Measurements from ENCODE around the gene TVP23C. TPM values are rescaled to one million over a fixed set of nuclear protein-coding genes. Genes with fewer than 3 reads are reported as not detected.

Gene TVP23C
- total RNA-seq, 1 donor from 2014 or later = 30.8 TPM

DNA sequence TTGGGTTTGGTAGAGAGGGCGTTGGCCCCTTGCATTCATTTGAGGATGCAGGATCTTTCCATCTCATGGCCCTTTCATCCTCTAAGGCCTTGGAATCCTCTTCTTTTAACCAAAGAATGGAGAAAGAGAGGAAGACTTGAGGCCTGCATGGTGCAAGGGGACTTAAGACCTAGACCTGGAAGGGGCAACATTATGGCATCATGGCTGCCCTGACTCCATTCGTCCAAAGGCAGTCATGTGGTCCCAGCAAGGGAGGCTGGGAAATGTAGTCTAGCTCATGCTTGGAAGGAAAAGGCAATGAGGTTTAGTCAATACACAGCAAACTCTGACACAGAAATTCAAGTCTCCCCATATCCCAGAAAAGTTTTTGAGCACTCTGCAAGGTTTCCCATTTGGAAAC is 65.2 kb downstream of the TVP23C start:
- Histone ChIP-seq H3K9ac (ENCODE audit: low read length) (no peak overlapping the region), H3K4me2 (ENCODE audit: low read length) (no peak overlapping the region), H3K4me3 (ENCODE audit: insufficient read depth, low read depth, low read length) (no peak overlapping the region), H3K27ac (ENCODE audit: low read depth, low read length) (no peak overlapping the region), H3K79me2 (ENCODE audit: insufficient read depth, low read length) (no peaks in the 10 kb centered on the region), H3K27me3 (ENCODE audit: insufficient read depth, low read length) (no peaks in the 10 kb centered on the region), H3K36me3 (ENCODE audit: insufficient read depth, low read length) (peaks cover 9% of the 10 kb centered on the region), H3K9me3 (ENCODE audit: insufficient read depth, low read depth, low read length) (no peaks in the 10 kb centered on the region), H2AFZ (ENCODE audit: low read depth, low read length) (no peak overlapping the region), H3K4me1 (ENCODE audit: insufficient read depth, low read length) (peaks cover 5% of the 10 kb centered on the region), H4K20me1 (ENCODE audit: insufficient read depth, low read length) (no peaks in the 10 kb centered on the region)
- Mint-ChIP-seq H3K4me1 (ENCODE audit: low read depth, unreplicated experiment) (peaks cover 3% of the 10 kb centered on the region), H3K9me3 (ENCODE audit: unreplicated experiment) (no peaks in the 10 kb centered on the region), H3K36me3 (ENCODE audit: low read depth, unreplicated experiment) (peaks cover 29% of the 10 kb centered on the region), H3K27me3 (ENCODE audit: low read depth, unreplicated experiment) (no peaks in the 10 kb centered on the region), H3K4me3 (ENCODE audit: unreplicated experiment) (no peak overlapping the region), H3K27ac (ENCODE audit: unreplicated experiment) (no peak overlapping the region)
- no peak for DNase-seq (ENCODE audit: low read depth)
- TF ChIP-seq EZH2 (IDR thresholded peaks at IDR 0.05; ENCODE audit: insufficient read depth, low read length) = no peak
- TF ChIP-seq, protein P1, sequence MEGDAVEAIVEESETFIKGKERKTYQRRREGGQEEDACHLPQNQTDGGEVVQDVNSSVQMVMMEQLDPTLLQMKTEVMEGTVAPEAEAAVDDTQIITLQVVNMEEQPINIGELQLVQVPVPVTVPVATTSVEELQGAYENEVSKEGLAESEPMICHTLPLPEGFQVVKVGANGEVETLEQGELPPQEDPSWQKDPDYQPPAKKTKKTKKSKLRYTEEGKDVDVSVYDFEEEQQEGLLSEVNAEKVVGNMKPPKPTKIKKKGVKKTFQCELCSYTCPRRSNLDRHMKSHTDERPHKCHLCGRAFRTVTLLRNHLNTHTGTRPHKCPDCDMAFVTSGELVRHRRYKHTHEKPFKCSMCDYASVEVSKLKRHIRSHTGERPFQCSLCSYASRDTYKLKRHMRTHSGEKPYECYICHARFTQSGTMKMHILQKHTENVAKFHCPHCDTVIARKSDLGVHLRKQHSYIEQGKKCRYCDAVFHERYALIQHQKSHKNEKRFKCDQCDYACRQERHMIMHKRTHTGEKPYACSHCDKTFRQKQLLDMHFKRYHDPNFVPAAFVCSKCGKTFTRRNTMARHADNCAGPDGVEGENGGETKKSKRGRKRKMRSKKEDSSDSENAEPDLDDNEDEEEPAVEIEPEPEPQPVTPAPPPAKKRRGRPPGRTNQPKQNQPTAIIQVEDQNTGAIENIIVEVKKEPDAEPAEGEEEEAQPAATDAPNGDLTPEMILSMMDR (IDR thresholded peaks at IDR 0.05; ENCODE audit: insufficient read depth, low read depth, low read length) = no peak
- FAIRE-seq = no peak

DNA sequence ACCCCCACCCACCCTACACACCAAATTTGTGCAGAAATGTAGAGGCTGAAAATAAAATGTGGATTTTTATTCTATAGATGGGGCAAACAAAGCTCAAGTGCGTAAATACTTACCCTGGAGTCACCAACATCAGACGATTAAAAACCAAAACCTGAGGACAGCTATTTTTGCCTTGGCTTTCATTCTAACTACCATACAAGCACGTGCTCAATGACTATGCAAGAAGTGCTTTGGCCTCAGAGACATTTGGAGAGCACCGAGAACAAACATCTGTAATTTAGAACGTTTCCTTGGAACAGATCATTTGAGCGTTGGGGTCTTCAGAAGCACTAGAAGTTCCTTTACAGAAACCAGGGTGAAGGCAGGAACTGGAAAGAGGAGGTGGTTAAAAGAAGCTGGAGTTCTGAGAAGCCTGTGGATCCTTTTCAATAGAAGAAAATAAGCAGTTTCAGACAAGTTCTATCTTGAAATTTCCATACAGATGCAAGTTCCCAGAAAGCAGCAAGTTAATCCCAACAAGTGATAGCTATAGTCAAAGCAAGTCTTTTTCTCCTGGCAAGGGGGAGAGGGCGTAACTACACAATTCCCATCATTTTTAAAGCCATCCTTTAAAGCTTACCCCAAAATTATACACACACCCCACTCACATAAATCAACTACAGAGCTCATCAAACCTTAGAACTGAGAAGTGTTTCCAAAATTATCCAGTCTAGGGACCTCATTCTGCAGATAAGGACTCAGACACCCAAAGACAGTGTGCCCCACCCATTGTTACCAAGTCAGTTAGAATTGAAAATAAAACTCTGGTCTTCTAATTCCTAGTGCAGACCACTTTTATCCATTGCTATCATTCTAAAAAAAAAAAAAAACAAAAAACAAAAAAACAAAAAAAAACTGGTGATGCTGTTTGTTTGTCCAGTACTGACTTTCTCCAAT is 66.3 kb downstream of the TVP23C start:
- TF ChIP-seq, protein P1 (IDR thresholded peaks at IDR 0.05; ENCODE audit: insufficient read depth, low read depth, low read length) = no peak
- no peak for TF ChIP-seq EZH2 (IDR thresholded peaks at IDR 0.05; ENCODE audit: insufficient read depth, low read length)
- H3K27ac Mint-ChIP-seq (ENCODE audit: unreplicated experiment) = no peak overlapping the region
- H3K9me3 Mint-ChIP-seq (ENCODE audit: unreplicated experiment) = no peaks in the 10 kb centered on the region
- H3K27me3 Mint-ChIP-seq (ENCODE audit: low read depth, unreplicated experiment) = no peaks in the 10 kb centered on the region
- Histone ChIP-seq H3K27ac (ENCODE audit: low read depth, low read length) (no peak overlapping the region), H4K20me1 (ENCODE audit: insufficient read depth, low read length) (no peaks in the 10 kb centered on the region), H3K9ac (ENCODE audit: low read length) (no peak overlapping the region), H2AFZ (ENCODE audit: low read depth, low read length) (no peak overlapping the region), H3K9me3 (ENCODE audit: insufficient read depth, low read depth, low read length) (no peaks in the 10 kb centered on the region), H3K4me2 (ENCODE audit: low read length) (no peak overlapping the region), H3K79me2 (ENCODE audit: insufficient read depth, low read length) (no peaks in the 10 kb centered on the region), H3K4me1 (ENCODE audit: insufficient read depth, low read length) (no peaks in the 10 kb centered on the region), H3K27me3 (ENCODE audit: insufficient read depth, low read length) (no peaks in the 10 kb centered on the region), H3K36me3 (ENCODE audit: insufficient read depth, low read length) (peaks cover 9% of the 10 kb centered on the region), H3K4me3 (ENCODE audit: insufficient read depth, low read depth, low read length) (no peak overlapping the region)
- H3K4me3 Mint-ChIP-seq (ENCODE audit: unreplicated experiment) = no peak overlapping the region
- no peak for FAIRE-seq
- peaks cover 4% of the 10 kb centered on the region for H3K4me1 Mint-ChIP-seq (ENCODE audit: low read depth, unreplicated experiment)
- no peak for DNase-seq (ENCODE audit: low read depth)
- peaks cover 32% of the 10 kb centered on the region for H3K36me3 Mint-ChIP-seq (ENCODE audit: low read depth, unreplicated experiment)

DNA sequence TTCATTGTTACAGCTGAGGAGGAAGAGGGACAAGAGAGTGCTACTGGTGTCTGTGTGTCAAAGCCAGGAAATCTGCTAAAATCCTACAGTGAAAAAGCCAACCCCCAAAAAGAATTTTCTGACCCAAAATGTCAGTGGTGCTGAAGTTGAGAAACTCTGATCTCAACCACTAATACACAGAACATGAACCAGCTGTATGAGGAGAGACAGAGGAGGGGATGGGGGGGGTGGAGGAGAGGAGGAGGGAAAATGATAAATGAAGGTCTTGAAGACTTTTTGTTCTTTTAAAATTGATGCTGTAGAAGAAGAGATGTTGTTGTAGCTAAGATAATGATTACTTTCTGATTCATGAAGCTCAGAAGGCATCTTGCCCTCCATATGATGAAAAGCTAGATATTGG is 68.5 kb downstream of the TVP23C start:
- FAIRE-seq = no peak

More for the DNA sequence above, 68.5 kb downstream of the TVP23C start:
- Mint-ChIP-seq H3K4me3 (ENCODE audit: unreplicated experiment) (no peak overlapping the region), H3K9me3 (ENCODE audit: unreplicated experiment) (no peaks in the 10 kb centered on the region), H3K4me1 (ENCODE audit: low read depth, unreplicated experiment) (peaks cover 17% of the 10 kb centered on the region), H3K36me3 (ENCODE audit: low read depth, unreplicated experiment) (peaks cover 33% of the 10 kb centered on the region), H3K27ac (ENCODE audit: unreplicated experiment) (no peak overlapping the region), H3K27me3 (ENCODE audit: low read depth, unreplicated experiment) (no peaks in the 10 kb centered on the region)
- TF ChIP-seq EZH2 (IDR thresholded peaks at IDR 0.05; ENCODE audit: insufficient read depth, low read length) = no peak
- TF ChIP-seq, protein P1 (IDR thresholded peaks at IDR 0.05; ENCODE audit: insufficient read depth, low read depth, low read length) = no peak
- Histone ChIP-seq H3K4me2 (ENCODE audit: low read length) (no peak overlapping the region), H3K27me3 (ENCODE audit: insufficient read depth, low read length) (no peaks in the 10 kb centered on the region), H3K9ac (ENCODE audit: low read length) (no peak overlapping the region), H3K4me1 (ENCODE audit: insufficient read depth, low read length) (peaks cover 14% of the 10 kb centered on the region), H3K27ac (ENCODE audit: low read depth, low read length) (no peak overlapping the region), H3K36me3 (ENCODE audit: insufficient read depth, low read length) (peaks cover 9% of the 10 kb centered on the region), H3K9me3 (ENCODE audit: insufficient read depth, low read depth, low read length) (no peaks in the 10 kb centered on the region), H3K79me2 (ENCODE audit: insufficient read depth, low read length) (no peaks in the 10 kb centered on the region), H2AFZ (ENCODE audit: low read depth, low read length) (no peak overlapping the region), H3K4me3 (ENCODE audit: insufficient read depth, low read depth, low read length) (no peak overlapping the region), H4K20me1 (ENCODE audit: insufficient read depth, low read length) (no peaks in the 10 kb centered on the region)
- DNase-seq (ENCODE audit: low read depth) = no peak

Measured in astrocyte (in vitro differentiated cells and primary cell).